Choroid plexus epithelial cell (primary cell): ENCODE data around the gene SIRT6.

Experiments
- DNase-seq: peaks from one replicate; pipeline ENCODE4 v3.0.0-alpha.2; 2010; ENCODE audit warnings: low read depth
- H3K4me3 ChIP-seq: 2 replicates; pipeline ENCODE4 v1.5.1; 2011; ENCODE audit warnings: low read depth, mild to moderate bottlenecking, control low read depth, low read length, moderate library complexity
- CTCF ChIP-seq: conservative IDR thresholded peaks from 2 replicates; pipeline ENCODE4 v1.5.1; 2011; ENCODE audit warnings: low read depth, mild to moderate bottlenecking, control low read depth, inconsistent platforms, low read length, moderate library complexity

The SIRT6 gene

DNA sequence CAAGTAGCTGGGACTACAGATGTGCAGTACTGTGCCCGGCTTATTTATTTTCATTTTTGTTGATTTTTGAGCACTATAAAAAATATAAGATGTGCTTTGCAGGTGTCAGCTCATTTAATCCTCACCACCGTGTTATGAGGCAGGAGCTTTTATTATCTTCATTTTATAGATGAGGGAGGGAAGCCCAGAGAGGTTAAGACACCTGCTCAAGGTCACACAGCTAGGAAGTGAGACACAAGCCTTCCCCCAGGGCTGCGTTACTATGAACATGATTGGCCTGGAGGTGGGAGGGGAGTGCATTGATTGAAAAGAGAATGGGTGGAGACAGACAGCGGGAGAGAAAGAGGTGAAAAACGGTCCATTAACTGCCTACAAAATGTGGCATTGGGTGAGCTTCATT is 7.3 kb upstream of the SIRT6 start:
- no peak for TF ChIP-seq CTCF
- no peak overlapping the region for H3K4me3 ChIP-seq
- DNase-seq, result no peak

GRCh38 chr19:4187313-4188122 is 5.2 kb upstream of the SIRT6 start:
- TF ChIP-seq CTCF, result no peak
- no peak for DNase-seq
- H3K4me3 ChIP-seq, result no peak overlapping the region

GRCh38 chr19:4186087-4186993 is 4.0 kb upstream of the SIRT6 start:
- no peak overlapping the region for H3K4me3 ChIP-seq
- peak; percentile 77 for DNase-seq
- TF ChIP-seq CTCF, result peak; percentile 90

- no peak for DNase-seq
- H3K4me3 ChIP-seq, result no peak overlapping the region
- TF ChIP-seq CTCF, result no peak
Observed at GRCh38 chr19:4185413-4186086, 3.2 kb upstream of the SIRT6 start.

DNA sequence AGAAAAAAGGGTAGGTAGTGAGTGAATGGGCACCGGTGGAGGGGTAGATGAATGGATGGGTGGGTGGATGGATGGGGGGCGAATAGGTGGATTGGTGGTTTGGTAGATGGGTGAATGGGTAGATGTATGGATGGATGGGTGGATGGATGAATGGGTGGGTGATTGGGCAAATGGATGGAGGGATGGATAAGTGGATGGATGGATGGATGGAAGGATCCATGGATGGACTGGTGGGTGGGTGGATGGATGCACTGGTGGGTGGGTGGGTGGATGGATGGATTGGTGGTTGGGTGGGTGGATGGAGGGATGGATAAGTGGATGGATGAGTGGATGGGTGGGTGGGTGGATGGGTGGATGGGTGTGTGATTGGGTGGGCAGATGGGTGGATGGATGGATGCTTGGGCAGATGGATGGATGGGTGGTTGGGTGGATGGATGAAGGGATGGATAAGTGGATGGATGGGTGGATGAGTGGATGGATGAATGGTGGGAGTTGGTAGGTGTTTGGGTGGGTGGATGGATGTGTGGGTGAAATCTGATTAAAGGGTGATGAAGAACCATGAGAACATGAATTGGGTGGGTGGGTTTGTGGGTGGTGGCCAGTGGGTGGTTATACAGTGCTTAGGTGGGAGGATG is 2.5 kb upstream of the SIRT6 start:
- no peak overlapping the region for H3K4me3 ChIP-seq
- no peak for TF ChIP-seq CTCF
- no peak for DNase-seq

- no peak overlapping the region for H3K4me3 ChIP-seq
- no peak for TF ChIP-seq CTCF
- DNase-seq, result no peak
Observed at GRCh38 chr19:4183967-4184717, 1.8 kb upstream of the SIRT6 start.
